Fibroblast of lung (primary cell): ENCODE results near the gene FMN1. TPM values are rescaled to one million over a fixed set of nuclear protein-coding genes. Genes with fewer than 3 reads are reported as not detected.

ENCODE experiments used
- DNase-seq, 2 donors: peaks; one replicate each; pipeline versions ENCODE4 v3.0.0 to v3.0.0-alpha.2; 2010; ENCODE audit warnings: low read depth in 2 of 2
- H2AFZ ChIP-seq: 2 replicates; pipeline ENCODE4 v1.5.1; 2012; ENCODE audit warnings: low read length, control low read depth, inconsistent platforms
- H3K27ac ChIP-seq: 2 replicates; pipeline ENCODE4 v1.5.1; 2011; ENCODE audit warnings: low read length, control low read depth; ENCODE audit not compliant: insufficient read depth
- H3K27me3 ChIP-seq: 2 replicates; pipeline ENCODE4 v1.5.1; 2011; ENCODE audit warnings: mild to moderate bottlenecking, low read length; ENCODE audit not compliant: control insufficient read depth, insufficient read depth
- H3K36me3 ChIP-seq: 2 replicates; pipeline ENCODE4 v1.5.1; 2011; ENCODE audit warnings: low read length; ENCODE audit not compliant: control insufficient read depth, insufficient read depth
- H3K4me1 ChIP-seq: 2 replicates; pipeline ENCODE4 v1.5.1; 2011; ENCODE audit warnings: low read length; ENCODE audit not compliant: control insufficient read depth, insufficient read depth; ENCODE audit errors: extremely low read depth
- H3K4me2 ChIP-seq: 2 replicates; pipeline ENCODE4 v1.5.1; 2011; ENCODE audit warnings: low read length, control low read depth; ENCODE audit not compliant: insufficient read depth; ENCODE audit errors: extremely low read depth
- H3K4me3 ChIP-seq, 4 experiments: fragments of 200-600 bp in 1 of 4; sonication (generic) in 1 of 4; replicated peaks in 1 of 4; 2 replicates each; pipeline ENCODE4 v1.5.1; 2011 to 2016; ENCODE audit warnings: low read length in 4 of 4, low read depth in 3 of 4, mild to moderate bottlenecking in 3 of 4, control low read depth in 2 of 4, inconsistent platforms in 1 of 4, mixed read lengths in 1 of 4; ENCODE audit not compliant: insufficient read depth in 1 of 4; ENCODE audit errors: control extremely low read depth in 1 of 4
- H3K79me2 ChIP-seq: 2 replicates; pipeline ENCODE4 v1.5.1; 2012; ENCODE audit warnings: mild to moderate bottlenecking, low read length, inconsistent platforms; ENCODE audit not compliant: control insufficient read depth, insufficient read depth
- H3K9ac ChIP-seq: 2 replicates; pipeline ENCODE4 v1.5.1; 2011; ENCODE audit warnings: mild to moderate bottlenecking, low read length, control low read depth; ENCODE audit not compliant: insufficient read depth
- H3K9me3 ChIP-seq: 2 replicates; pipeline ENCODE4 v1.5.1; 2012; ENCODE audit warnings: low read depth, low read length; ENCODE audit not compliant: control insufficient read depth, insufficient read depth
- H4K20me1 ChIP-seq: 2 replicates; pipeline ENCODE4 v1.5.1; 2011; ENCODE audit warnings: low read length; ENCODE audit not compliant: control insufficient read depth, insufficient read depth; ENCODE audit errors: extremely low read depth
- EZH2 ChIP-seq: IDR thresholded peaks from 2 replicates; pipeline ENCODE4 v1.5.1; 2012; ENCODE audit warnings: low read length, control low read depth, mild to moderate bottlenecking; ENCODE audit errors: missing control alignments
- polyA plus RNA-seq, 2 donors: library from polyadenylated mRNA; depleted of rRNA in 1 of 2; stranded (reverse) in 1 of 2; unstranded in 1 of 2; fragments of >200 nt; gene quantifications; 2 replicates each; pipeline ENCODE4 v1.2.1, GENCODE V29; 2011 to 2012; ENCODE audit warnings: missing spikeins in 1 of 2
- total RNA-seq: library from RNA; depleted of rRNA; stranded (reverse); fragments of >200 nt; gene quantifications from 2 replicates; pipeline ENCODE4 v1.2.1, GENCODE V29; 2014
- TF ChIP-seq, protein P1 (sequence below), 2 donors: IDR thresholded peaks in 1 of 2; conservative IDR thresholded peaks in 1 of 2; 1 replicate in 1 of 2; 2 replicates in 1 of 2; pipeline ENCODE4 v1.5.1; 2011 to 2012; ENCODE audit warnings: low read length in 2 of 2, control low read depth in 1 of 2, inconsistent platforms in 1 of 2, low read depth in 1 of 2, mild to moderate bottlenecking in 1 of 2

The FMN1 gene
- total and polyA plus RNA-seq, 2 donors (not counting 1 experiment from before 2014, with no cell fraction given), result 7.5 to 43.8 TPM

DNA sequence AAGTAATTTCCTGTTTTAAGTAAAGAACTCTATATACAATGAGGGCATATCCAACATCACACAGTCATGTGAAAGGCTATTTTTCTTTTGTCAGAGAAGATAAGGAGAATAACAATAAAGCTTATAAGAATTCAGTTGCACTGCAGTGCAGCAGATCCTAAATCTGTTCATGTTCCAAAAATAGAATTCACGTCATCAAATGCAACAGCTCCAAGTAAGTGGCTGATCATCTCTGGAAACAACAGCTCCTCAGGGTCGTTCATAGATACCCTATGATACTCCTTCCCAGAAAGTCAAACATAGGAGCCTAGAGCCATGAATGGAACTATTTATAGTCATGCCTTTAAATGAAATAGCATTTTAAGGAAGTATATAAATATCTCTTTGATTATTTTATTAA lies 100.2 kb downstream of the FMN1 start:
- Histone ChIP-seq H2AFZ (no peak overlapping the region), H4K20me1 (no peaks in the 10 kb centered on the region), H3K4me2 (no peak overlapping the region), H3K36me3 (no peaks in the 10 kb centered on the region), H3K27ac (peak overlapping the region; percentile 28), H3K9ac (no peak overlapping the region), H3K79me2 (peaks cover 61% of the 10 kb centered on the region), H3K4me3 (no peak overlapping the region), H3K27me3 (no peaks in the 10 kb centered on the region), H3K4me1 (peaks cover 34% of the 10 kb centered on the region), H3K9me3 (no peaks in the 10 kb centered on the region)
- TF ChIP-seq, protein P1, sequence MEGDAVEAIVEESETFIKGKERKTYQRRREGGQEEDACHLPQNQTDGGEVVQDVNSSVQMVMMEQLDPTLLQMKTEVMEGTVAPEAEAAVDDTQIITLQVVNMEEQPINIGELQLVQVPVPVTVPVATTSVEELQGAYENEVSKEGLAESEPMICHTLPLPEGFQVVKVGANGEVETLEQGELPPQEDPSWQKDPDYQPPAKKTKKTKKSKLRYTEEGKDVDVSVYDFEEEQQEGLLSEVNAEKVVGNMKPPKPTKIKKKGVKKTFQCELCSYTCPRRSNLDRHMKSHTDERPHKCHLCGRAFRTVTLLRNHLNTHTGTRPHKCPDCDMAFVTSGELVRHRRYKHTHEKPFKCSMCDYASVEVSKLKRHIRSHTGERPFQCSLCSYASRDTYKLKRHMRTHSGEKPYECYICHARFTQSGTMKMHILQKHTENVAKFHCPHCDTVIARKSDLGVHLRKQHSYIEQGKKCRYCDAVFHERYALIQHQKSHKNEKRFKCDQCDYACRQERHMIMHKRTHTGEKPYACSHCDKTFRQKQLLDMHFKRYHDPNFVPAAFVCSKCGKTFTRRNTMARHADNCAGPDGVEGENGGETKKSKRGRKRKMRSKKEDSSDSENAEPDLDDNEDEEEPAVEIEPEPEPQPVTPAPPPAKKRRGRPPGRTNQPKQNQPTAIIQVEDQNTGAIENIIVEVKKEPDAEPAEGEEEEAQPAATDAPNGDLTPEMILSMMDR (conservative IDR thresholded peaks at IDR 0.05 in 1 of 2, IDR thresholded peaks at IDR 0.05 in 1 of 2; ENCODE audit: low read depth in 1 of 2, low read length in 2 of 2), result no peak
- peak; percentile 60 to 86 for DNase-seq

DNA sequence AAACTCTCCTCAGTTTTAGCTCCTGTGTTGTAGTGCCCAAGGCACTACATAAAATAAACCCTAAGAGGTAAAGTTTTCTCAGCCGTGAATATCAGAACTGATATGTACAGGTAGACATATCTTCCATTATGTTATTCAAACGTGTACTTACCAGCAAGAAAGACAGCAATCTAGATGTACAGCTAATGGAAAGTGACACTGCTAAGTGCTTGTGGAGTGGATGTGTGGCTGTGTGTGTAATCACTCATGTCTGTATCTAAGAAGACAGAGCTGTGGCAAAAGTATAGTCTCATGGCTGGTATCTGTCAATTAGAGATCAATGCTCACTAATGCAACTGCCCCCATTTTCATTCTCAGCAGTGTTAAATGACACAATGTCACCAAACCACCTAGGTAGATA lies 101.3 kb downstream of the FMN1 start:
- no peaks in the 10 kb centered on the region for H3K27me3 ChIP-seq
- no peak overlapping the region for H3K4me2 ChIP-seq
- H3K27ac ChIP-seq, result peak overlapping the region; percentile 28
- no peak overlapping the region for H3K9ac ChIP-seq
- no peak for DNase-seq
- TF ChIP-seq, protein P1 (conservative IDR thresholded peaks at IDR 0.05 in 1 of 2, IDR thresholded peaks at IDR 0.05 in 1 of 2; ENCODE audit: low read depth in 1 of 2, low read length in 2 of 2), result no peak
- TF ChIP-seq EZH2, result no peak
- peaks cover 72% of the 10 kb centered on the region for H3K79me2 ChIP-seq
- peak overlapping the region; percentile 16 for H2AFZ ChIP-seq
- no peaks in the 10 kb centered on the region for H3K36me3 ChIP-seq
- H4K20me1 ChIP-seq, result no peaks in the 10 kb centered on the region
- no peak overlapping the region for H3K4me3 ChIP-seq
- no peaks in the 10 kb centered on the region for H3K9me3 ChIP-seq
- H3K4me1 ChIP-seq, result peaks cover 32% of the 10 kb centered on the region

DNA sequence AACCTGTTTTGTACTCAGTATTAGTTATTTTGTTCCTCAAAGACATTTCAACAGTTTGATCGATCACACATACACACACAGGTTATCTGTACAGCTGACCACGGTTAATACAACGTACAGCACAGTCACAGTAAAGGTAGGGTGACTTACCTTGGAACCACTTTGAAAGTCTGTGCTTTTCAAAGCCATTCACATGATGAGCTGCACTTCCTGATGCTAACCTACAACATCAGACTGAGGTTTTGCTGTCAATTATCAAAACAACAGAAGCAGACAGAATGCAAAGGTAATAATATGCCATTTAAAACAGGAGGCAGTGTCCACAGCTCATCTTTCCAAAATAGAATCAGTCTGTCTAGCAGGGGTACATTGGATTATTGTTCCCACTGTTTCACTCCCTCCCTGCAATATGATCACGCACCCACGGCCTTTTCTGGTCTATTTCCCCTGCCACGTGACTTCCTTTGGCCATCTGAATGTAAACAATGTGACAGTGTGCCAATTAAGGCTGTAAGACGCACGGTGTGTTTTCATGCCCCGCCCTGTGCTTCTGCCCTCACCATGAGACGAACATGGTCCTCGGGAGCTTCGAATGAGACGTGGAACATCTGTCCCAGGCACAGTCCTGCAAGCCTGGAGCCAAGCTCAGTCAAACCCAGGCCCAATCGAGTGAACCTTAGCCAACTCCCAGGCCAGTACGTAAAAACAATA lies 102.4 kb downstream of the FMN1 start:
- no peaks in the 10 kb centered on the region for H4K20me1 ChIP-seq
- H3K4me1 ChIP-seq, result peaks cover 26% of the 10 kb centered on the region
- H3K9me3 ChIP-seq, result no peaks in the 10 kb centered on the region
- no peak overlapping the region for H3K9ac ChIP-seq
- peaks cover 80% of the 10 kb centered on the region for H3K79me2 ChIP-seq
- peak overlapping the region; percentile 89 for H2AFZ ChIP-seq
- peak overlapping the region; percentile 75 for H3K27ac ChIP-seq
- peak overlapping the region; percentile 36 to 83 (median 52) for H3K4me3 ChIP-seq
- H3K27me3 ChIP-seq, result no peaks in the 10 kb centered on the region
- TF ChIP-seq EZH2, result no peak
- TF ChIP-seq, protein P1 (conservative IDR thresholded peaks at IDR 0.05 in 1 of 2, IDR thresholded peaks at IDR 0.05 in 1 of 2; ENCODE audit: low read depth in 1 of 2, low read length in 2 of 2), result no peak
- no peaks in the 10 kb centered on the region for H3K36me3 ChIP-seq
- peak in 1 of 2 donors; percentile 91 for DNase-seq
- peak overlapping the region; percentile 94 for H3K4me2 ChIP-seq
